NCI-H526 treated with DMSO at 0.1 percent for 48 hours (cell line): ENCODE data around the gene SH3BP2.

ENCODE experiments used
- DNase-seq: peaks from one replicate; lab custom pipeline; 2025; lab: John Stamatoyannopoulos, UW

SH3BP2 gene

DNA sequence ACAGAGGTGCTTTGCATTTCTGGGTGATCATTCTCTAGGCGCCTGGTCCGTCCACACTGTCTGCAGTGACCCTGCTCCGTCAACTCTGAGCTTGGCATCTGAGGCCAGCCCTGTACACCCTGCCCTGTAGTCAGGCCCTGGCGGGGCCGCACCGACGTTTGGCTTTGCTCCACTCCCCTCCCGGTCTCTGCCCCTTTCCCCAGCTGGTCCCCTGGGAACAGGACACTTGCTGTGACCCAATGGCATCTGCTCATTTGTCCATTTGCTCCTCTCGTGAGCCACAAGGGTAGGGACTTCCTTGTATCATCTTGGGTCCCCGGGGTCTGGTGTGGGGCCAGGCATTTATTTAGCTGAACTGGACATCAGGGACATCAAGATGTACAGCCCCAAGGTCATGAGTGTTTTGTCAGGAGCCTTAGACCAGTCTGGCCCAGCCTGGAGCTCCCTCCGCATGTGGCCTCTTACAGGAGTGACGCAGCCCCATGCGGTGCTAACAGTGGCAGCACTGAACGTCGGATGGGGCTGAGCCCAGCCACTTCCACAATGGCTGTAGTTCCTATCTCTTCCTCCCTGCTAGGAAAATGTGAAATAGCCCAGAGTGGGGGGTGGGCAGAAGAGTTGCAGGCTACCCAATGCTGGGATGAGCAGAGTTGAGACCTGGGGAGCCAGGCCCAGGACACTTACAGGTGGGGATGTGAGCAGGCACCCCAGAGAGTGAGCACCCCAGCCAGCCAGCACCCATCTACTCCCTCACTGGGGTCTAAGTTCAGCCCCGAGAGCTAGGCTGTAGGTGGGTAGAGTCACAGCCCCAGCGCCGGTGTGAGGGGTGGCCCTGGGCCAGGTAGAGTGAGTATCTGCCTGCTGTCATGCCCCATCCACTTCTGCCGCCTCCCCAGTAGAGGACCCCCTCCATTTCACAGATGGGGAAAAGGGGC is 2.0 kb upstream of the SH3BP2 start:
- no peak for DNase-seq

DNA sequence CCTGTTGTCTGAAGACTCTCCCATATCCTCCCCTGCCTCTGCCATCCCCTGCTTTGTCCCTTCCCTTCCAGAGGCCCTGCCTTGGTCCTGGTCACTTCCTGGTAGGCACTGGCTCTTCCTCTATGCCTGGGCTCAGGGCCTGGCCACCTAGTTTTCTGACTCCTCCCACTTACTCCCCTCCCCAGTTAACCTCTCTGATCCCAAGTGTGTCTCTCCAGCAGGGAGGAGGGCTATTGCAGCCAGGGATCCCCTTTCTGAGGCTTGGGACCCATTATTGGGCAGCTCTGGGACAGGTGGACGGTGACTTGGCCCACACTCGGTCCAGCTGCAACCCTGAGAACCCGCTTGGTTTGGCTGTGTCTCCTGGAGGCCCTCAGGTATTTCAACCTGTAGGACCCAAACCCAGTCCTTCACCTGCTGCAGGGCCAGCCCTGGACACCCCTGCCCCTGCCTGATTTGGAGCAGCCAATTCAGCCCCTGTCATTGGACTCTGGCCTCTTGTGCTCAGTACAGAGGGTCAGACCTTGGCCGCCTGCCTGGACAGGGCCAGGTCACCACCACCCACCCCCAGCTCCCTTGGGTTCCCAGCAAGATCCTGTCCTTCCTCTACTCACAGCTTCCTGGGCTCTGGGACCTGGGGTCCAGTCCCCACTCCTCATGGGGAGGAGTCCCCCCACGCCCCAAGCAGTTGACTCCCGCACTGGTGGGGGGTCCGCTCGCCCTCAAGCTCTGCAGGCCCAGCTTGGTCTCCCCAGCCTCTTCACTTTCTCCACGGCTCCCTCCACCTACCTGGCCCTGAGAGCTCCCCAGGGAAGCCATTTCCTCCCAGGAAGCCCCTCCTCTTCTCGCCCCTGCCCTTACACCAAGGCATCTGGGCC is 1.1 kb upstream of the SH3BP2 start:
- DNase-seq: no peak

DNA sequence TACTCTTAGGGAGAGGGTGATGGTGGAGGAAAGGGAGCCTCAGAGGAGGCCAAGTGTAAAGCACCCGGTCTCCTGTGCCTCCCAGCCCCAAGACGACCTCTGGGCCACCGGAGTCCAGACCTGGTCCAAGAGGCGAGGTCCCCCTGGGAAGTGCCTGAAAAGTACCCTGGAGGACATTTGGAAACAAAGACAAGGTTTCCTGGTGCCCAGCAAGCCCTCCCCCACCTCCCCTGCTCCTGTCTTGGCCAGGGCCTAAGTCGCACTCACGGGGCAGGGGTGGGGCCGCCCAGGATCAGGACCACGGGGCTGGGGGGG is 532 bp upstream of the SH3BP2 start:
- DNase-seq: no peak

DNA sequence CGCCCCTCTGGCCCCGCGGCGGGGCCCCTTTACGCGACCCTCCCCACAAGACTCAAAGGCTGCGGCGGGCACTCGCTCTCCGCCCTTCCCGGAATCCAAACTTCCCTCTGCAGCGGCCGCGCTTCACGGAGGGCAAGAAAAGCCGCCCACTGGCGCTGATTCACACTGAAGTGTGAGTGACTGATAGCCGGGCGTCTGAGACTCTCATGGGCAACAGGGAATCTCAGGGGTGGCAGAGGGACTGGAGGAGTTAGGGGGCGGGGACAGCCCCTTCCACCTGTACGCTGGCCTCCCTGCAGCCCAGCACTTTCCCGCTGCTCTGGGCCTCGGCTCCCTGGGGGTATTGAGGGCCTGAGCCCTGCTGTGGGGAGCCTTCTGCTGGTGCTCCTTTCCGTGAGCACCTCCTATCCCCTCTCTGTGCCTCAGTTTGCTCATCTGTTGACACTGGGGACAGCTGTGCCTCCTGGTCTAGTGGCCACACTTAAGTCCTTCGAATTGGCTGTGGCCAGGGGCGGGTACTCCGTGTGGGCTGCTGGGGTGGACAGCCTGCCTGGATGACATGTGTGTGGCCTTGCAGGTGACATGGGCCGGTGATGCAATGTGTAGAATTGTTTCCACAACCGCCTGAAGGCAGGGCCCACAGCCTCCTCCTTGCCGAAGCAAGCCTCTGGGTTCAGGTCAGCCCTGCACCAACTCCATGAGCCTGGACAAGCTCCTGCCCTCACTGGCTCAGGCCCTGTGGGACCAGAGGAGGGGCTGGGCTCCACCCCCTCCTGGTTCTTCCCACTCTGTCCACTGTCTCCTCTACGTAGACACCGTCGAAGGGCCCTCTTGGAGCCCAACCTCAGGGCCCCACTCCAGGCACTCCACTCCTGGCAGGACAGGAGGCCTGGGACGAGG is 951 bp downstream of the SH3BP2 start:
- no peak for DNase-seq

DNA sequence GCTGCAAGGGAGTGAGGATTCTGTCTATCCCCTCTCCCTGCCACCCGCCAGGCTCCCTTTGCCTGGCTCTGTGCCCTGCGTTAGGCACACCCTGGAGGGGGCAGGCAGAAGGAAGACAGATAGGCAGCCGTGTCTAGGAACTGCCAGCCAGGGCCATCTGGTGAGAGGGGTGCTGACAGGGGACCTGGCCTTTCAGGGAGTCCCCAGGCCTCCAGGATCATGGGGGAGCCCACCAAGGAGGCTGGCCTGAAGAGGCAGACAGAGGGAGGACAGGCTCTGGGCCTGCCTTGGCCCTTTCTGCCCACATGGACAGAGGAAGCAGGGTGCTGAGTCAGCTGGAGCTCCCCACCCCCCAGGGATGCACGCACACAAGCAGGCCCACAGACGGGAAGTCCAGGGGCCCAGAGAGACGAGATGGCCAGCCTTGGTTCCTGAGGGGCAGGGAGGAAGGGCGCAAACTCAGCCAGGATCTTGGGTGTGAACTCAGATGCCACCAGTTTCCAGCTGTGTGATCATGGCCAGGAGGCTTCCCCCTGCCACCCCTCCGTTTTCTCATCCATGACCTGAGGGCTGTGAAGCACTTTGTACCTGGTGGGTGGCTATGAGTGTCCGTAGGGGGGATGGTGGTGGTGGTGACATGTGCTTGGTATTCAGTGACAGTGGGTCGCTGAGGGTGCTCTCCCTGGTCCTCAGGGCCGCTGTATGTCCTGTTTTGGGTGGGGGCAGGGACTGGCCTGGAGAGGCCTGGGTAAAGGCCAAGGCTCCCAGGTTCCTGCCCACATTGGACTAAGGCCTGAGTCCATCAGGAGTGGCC is 1.8 kb downstream of the SH3BP2 start:
- no peak for DNase-seq

DNA sequence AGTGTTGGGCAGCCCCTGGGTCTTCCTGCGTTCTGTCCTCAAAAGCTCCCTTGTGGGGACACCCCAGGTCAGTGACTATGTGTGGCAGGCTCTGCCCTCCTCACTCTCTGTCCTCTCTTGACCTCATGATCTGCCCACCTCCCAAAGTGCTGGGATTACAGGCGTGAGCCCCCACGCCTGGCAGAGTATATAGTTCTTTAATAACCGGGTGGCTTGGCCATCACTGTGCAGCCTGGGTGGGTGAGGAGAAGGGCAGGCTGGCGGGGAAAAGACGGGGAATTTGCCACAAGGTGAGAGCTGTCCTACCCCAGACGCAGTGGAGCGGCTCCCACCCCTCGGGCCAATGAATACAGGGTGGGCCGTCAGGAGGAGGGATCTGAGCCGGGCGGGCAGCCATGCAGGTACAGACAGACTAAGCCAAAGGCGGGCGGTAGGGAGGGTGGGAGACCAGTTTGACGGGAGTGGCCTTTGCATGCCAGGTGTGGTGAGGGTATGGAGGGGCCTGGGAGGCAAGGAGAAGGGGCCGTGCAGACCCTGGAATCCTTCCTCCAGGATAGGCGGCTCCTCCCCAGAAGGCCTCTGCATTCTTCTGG is 2.5 kb downstream of the SH3BP2 start:
- DNase-seq: no peak

DNA sequence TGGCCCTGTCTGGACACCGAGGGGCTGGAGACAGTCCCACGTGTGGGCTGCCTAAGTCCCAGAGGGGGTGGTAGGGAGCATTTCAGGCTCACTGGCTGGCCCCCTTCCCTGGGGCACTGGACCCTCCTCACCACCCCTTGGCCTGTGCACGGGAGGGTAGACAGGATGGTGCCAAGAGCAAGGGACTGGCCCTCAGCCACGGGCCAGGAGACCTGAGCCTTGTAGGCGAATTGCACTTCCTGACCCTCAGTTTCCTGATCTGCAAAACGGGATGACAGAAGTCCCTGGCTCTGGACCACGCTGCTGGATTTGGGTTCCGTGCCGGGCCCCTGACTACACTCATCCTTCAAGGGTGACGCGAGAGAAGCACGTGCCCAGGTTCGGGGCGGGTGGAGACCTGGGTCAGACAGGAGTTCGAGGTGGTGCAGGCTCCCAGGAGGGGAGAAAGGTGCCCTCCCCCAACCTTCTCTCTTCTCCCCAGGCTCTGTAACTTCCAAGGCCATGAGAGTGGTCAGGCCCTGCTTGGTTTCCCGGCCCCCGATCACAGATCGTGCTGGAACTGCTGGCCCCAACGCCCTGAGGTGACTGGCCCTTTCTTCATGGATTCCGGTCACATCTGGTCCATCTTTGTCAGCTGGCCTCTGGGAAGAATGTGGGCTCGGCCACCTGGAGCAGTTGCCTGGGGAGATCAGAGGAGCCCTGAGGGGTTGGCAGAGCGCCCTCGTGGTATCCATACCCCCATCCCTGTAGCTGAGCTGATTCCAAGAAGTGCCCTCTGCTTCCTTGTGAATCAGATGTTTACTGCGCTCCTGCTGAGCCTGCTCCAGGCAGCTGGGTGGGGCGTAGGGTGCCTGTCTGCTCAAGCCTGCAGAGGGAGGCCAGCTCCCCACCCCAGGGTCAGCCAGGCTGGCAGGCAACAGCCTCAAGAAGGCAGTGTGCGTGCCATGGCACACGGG is 3.3 kb downstream of the SH3BP2 start:
- DNase-seq: no peak

DNA sequence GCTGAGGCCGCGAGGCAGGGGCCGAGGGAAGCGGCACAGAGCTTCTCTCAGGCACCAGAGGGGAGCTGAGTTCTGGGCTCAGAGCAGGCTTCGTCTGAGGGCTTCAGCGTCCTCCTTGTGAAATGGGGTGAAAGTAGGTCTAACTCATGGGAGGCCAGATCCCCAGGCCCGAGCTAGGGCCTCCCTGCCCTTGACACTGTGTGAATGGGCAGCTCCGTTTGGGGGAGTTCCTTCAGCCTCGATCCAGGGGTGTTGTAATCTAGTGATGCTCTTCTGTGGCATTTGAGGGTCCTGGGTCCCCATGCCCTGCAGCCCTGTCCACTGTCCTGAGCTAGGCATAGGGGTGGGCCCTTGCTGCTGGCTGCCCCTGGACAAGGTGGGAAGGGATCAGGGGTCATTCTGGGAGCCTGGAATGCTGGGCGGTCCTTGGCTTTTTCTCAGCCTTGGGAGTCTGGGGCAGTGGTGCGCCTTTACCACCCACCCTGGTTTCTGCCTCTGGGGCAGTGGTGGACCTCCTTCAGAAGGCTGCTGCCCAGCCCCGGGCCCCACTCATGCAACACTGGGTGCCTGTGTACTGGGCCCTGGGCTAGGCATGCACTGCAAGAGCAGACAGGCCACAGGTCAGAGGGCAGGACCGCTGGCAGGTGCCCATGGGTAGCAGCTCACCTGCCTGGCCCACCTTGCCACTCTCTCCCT is 4.1 kb downstream of the SH3BP2 start:
- DNase-seq: no peak

DNA sequence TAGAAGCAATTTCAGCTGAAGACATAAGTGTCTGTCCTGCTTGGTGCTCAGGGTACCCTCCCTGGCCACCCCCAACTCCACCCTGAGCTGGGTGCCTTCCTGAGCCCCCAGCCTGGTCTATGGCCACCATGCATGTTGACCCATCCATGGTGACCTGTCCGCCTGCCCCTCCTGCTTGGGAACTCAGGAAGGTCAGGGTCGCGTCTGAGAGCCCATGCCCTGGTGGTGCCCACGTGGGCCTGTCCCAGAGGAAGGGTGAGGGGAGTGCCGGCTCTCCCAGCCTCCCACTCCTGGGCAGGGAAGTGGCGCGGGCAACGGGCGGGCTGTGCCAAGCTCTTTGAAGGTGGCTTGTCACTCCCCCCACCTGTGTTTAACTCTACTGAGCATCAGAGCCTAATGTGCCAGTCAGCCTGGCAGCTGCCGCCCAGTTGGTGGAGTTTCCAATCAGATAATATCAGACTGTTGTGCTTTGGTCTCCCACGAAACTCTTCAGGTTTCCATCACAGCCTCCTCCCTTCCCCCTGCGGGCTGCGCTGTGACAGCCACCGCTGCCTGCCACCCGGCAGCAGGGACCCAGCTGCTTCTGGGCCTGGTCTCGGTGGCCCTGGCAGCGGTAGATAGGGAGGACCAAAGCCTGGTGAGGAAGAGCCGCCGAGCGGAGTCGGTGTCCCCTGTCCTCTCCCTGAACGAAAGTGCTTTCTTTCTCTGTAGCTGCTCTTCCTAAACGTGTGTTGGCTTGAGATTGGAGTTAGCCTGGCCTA is 4.8 kb downstream of the SH3BP2 start:
- no peak for DNase-seq

DNA sequence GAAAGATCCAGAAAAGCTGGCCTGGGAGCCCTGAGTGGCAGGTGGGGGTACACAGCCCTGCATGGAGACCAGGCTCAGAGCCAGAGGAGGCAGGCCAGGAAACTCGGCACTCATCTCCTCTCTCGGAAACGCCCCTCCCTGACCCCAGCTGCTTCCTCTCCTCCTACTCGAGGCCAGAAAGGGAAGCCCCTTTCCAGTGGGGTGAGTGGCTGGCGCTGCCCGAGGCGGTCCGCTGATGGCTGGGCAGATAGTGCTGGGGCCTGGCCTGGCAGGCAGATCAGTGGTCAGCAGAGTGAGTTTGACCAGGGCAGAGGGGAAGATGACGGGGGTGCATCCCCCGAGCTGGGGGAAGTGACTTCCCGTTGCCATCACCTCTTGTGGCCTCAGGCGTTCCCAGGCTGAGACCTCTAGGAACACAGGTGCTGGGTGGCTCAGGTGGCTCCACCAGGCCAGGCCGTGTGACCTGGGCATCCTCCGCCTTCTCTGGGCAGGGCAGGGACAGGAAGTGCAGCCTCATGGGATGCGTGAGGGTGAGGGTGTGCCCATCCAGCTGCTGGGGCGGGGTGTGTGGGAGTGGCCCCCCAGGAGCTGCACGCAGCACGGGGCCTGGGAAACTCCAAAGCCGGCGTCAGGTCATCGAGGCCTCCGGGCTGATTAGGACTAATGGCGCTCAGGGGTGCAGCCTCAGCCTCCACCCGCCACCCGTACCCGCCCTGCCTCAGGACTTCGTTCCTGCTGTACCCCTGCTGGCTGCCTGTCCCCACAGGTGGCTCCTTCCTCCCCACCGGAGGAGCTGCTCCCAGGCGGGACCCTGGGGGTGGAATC is 5.7 kb downstream of the SH3BP2 start:
- DNase-seq: no peak

DNA sequence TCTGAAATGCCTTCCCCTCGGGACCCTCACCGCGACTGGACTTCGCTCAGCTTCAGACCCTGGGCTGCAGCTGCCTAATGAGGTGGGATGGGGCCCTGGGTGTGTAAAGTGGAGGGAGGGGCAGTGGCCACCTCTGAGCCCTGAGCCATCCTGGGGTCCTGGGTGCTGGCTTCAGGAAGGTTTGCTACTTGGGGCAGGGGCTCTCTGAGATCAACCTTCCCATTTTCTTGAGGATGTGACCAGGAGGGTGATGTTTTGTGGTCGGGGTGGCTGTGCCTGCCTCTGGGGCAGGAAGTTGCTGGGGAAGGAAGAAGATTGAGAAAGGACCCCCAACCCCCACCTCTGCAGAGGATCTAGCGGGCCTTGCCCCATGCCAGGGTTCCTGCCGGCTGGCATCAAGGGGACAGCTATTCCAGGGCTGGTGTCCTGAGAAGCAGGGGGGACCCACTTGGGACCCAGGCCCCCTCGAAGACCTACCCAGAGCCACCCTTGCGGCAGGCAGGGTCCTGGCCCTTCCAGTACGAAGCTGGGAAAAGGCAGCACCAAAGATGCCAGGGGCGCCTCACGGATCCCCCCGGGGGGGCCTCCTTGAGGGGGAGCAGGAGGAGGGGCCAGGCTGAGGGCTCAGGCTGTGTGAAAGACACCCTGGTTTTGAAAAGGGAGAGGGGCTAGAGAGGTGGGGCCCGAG is 6.5 kb downstream of the SH3BP2 start:
- DNase-seq: no peak

DNA sequence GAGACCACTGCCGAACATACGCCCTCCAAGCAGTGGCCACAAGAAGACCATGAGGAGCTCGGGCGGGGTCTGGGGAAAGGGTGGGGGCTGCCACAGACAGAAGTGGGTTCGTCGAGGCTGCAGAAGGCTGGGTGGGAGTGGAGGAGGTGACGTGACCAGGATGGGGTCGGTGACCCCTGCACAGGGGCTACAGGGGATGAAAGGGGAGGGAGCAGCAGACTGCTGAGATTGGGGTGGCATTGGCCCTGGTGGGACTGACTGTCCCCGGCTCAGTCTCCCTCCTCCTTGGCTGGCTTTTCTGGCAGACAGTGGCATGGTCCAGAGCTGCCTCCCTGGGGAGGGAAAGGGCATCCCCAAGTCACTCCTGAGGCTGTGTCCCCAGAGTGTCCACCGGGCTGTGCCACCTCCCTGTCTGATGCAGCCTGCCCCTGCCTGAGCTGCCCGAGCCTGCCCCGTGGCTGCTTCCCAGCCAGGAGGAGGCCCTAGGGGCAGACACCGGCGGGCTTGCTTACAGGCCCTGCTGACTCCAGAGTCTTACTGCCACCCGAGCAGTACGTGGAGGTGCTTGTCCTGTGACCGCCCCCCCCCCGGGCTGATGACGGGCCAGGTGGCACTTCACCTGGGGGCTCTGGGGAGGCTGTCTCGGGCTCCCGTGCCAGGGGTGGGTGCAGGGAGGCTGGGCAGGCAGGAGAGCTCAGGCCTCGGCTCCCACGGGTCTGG is 7.2 kb downstream of the SH3BP2 start:
- DNase-seq: no peak

DNA sequence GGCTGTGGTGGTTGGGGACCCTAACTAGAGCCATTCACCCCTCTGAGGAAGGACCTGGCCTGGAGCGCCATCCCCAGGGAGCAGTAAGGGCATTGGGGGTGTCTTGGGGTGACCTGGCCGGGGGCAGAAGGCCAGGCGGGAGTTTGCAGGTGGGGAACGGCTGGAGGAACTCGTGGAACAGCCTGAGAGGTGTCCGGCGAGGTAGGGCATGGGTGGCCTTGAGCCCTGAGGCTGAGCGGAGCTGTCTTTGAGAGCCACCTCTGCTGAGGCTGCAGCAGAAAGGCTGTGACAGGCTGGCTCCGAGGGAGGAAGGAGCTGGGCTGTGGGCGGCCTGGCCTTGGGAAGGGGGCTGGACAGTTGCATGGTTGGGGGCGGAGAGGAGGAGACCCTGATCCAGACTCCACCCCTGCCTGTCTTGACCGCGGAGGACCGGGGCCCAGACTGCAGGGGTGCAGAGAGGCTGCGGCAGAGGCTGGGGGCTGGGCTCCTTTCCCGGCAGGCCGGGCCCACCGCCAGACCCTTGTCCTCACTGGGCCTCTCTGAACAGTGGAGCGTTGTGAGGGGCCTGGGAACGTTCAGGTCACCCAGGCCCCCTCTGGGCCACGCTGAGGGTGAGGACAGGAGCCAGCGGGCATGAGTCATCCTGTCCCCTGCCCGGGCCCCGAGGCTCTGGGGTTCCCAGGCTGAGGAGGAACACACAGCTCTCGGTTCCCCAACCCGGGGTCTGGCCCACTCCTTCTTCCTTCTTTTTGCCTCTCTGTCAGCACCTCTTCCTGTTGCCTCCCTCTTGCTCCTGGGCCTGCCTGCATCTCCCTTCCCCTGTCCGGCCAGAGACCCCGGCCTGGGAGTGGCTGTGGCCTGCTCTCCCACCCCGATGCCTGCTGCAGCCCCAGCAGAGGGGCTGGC is 8.1 kb downstream of the SH3BP2 start:
- no peak for DNase-seq

DNA sequence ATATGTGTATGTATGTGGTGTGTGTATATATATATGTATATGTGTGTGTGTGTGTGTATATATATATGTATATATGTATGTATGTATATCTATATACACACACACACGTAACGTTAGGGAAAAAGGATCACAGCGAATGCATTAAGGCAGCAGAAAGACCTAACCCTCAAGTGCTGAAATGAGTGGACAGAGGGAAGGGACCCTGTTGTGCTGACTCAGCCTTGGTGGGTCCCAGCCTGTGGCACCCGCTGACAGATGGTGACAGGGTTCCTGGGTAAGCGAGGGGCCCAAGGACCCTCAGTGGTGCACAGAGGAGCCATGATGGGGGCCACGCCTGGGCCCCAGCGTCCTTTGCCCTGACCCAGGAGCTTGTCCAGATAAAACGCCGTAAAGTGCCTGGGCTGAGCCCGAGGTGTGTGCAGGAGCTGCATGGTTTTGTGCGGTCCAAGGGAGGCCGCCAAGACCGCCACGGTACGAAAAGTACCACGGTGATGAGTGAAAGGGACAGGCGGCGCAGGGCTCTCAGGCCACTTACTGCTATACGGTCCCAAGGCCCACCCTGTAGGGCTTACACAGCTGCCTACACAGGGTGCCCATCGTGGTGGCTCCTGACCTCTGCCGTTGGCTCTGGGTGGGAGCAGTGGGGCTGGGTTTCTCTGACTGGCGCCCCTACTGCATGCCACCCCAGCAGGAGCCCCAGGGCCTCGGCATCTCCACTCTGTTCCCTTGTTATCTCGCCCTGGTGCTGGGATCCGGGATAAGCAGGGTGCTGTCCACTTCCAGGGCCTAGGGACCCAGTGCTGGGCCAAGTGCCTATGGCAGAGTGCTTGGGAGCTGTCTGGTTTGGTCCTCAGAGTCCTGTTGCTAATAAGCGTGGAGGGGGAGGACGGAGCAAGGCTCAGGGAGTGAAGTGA is 10.0 kb downstream of the SH3BP2 start:
- no peak for DNase-seq
